HK-2 (cell line): ENCODE results near the gene SLC9A4.

Source experiments
- DNase-seq: peaks from one replicate; pipeline ENCODE4 v3.0.0-alpha.2; 2018; ENCODE audit not compliant: unreplicated experiment

Gene SLC9A4, protein sequence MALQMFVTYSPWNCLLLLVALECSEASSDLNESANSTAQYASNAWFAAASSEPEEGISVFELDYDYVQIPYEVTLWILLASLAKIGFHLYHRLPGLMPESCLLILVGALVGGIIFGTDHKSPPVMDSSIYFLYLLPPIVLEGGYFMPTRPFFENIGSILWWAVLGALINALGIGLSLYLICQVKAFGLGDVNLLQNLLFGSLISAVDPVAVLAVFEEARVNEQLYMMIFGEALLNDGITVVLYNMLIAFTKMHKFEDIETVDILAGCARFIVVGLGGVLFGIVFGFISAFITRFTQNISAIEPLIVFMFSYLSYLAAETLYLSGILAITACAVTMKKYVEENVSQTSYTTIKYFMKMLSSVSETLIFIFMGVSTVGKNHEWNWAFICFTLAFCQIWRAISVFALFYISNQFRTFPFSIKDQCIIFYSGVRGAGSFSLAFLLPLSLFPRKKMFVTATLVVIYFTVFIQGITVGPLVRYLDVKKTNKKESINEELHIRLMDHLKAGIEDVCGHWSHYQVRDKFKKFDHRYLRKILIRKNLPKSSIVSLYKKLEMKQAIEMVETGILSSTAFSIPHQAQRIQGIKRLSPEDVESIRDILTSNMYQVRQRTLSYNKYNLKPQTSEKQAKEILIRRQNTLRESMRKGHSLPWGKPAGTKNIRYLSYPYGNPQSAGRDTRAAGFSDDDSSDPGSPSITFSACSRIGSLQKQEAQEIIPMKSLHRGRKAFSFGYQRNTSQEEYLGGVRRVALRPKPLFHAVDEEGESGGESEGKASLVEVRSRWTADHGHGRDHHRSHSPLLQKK

DNA sequence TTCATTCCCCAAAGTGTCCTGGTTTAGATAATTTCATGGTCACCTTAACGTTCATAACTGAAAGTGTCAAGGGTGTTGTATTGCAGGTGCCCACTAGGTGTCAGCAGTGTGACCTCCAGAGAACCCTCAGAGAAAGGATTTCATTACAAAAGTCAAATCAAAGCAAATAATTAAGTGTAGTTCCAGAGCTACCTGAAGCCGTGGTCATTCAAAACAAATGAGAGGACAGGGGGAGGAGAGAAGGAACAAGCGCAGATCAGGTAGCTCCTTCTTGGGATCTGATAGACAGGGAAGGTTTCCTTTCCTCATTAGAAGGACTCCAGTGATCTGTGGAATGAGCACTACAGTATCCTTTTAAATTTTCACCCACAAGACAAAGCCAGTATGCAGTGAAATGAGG lies at the start of gene SLC9A4:
TSS of gene SLC9A4 (plus strand) at position 207 of the 400 bp plus-strand sequence. CDS start 534 bp downstream, outside the sequence.
- peak; percentile 31 for DNase-seq

DNA sequence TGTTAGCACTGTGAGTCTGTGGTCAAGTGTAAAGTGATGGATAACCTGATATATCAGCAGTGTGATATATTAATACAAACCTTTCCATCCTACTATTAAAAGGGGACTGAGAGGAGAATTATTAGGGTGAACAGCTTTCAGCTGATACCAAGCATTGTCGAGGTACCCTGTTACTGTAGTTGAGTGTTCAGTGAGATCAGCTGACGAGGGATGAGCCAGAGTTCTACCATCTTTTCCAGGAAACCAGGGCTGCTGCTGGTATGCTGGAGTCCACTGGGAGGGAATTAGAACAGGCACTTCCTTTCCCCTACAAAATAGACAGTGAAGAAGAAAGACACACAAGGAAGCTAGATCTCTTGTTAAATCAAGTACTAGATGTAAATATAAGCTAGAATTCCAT lies 49.7 kb upstream of the SLC9A4 start:
- no peak for DNase-seq

DNA sequence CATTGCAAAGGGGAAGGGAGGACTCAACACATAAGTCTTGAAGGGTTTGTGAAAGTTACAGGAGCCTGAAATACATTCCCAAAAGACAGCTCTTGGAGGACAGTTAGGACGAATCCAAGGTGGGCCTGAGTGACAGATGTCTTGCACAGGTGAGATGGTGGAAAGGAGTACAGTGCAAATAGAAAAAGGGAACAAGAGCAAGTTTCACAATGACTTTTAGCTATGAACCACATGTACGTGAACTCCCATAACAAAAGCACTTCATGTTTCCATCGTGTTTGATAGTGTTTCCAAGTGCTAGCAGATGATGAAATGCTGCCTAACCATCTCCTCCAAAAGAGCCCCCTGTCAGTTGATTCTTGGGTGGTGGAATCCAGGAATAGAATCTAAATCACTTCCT lies 48.3 kb upstream of the SLC9A4 start:
- DNase-seq, result no peak

DNA sequence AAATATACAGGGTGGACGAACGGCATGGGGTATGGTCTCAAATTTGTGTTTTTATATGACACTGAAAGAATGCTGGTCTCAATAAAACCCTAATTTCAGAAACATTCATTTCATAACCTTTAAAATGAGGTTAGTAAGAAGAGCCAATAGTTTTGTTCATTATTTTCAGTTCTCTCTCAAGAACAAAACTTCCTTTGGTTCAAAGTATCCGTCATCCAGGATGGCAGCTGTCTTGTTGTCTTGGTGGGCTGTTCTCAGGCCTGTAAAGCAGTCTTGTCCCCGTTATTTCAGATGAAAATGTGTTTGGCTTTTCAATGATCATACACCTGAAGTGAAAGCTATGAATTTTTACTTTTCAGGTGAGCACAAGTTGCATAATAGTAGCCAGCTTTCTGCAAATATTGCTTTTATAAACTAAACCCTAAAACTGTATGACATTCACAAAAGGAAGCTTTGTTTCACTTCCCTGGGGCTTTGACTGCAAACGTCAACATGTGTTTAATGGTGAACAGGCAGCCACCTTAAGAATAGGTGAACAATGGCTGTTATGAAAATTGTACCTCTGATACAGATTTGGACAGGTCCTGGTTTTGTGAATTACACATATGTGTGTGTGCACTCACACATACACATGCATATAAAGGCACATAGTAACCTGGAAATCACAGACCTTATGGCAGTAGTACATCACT lies 47.4 kb upstream of the SLC9A4 start:
- no peak for DNase-seq

DNA sequence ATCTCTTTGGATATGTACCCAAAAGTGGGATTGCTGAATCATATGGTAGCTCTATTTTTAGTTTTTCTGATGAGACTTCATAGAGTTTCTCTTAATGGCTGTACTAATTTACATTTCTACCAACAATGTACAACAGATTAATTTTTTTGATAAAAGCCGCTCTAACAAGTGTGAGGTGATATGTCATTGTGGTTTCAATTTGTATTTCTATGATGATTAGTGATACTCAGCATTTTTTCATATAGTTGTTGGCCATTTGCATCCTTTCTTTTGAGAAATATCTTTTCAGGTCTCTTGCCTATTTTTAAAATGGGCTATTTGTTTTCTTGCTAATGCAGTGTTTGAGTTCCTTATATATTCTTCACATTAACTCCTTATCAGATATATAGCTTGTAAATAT lies 45.8 kb upstream of the SLC9A4 start:
- DNase-seq, result no peak

DNA sequence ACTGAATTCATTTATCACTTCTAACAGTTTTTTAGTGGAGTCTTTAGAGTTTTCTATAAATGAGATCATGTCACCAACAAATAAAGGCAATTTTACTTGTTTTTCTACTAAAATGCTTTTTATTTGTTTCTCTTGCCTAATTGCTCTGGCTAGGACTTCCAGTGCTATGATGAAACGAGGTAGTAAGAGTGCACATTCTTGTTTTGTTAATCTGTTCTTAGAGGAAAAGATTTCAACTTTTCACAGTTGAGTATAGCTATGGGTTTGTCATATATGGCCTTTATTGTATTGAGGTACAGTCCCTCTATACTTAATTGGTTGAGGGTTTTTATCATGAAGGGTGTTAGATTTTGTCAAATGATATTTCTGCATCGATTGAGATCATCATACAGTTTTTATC lies 44.5 kb upstream of the SLC9A4 start:
- no peak for DNase-seq

DNA sequence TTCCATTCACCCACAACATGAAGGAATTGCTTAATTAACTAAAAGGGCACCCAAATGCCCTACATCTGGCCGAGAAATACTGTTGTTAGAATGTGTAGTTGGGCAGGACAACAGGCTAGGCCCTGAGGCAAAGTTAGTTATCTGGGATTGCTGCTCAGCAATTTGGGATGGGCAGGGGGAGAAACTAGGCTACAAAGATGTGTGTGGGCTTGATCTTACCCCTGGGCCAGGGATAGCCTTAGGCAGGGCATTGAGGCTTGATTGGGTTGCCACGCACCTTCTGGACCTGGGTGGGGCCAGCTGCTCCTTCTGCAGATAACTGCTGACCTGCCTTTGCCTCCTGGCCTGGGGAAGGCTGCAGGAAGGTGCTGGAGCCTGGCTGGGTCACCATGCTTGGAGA lies 40.6 kb upstream of the SLC9A4 start:
- DNase-seq, result no peak

DNA sequence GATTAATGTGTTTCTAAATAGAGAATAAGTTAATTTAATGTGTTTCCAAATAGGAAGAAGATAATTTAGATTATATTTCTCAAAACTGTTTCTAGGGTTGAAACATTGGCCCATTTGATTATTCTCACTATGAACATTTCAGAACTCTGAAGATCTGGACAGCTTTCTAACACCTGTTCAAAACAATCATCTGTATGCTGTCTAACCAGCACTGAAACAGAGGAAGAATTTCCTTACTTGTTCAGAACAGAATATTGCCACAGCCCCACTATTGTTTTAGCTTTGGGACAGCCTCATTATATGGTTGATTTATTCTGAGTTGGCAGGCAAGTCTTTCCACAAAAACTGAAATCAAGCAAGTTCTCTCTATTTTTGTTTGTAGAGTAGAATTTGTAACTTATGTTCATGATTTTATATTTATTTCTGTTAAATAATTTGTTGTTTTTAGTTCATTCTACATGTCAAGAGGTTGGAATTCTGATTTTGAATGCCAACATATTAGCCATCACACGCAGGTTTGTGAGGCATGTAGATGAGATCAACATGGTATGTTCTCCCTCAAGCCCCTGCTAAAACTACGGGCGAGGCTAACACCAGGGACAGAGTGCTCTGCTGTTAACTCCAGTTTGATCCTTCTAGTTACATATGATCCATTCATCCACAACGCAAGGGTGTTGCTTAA lies 38.9 kb upstream of the SLC9A4 start:
- no peak for DNase-seq

DNA sequence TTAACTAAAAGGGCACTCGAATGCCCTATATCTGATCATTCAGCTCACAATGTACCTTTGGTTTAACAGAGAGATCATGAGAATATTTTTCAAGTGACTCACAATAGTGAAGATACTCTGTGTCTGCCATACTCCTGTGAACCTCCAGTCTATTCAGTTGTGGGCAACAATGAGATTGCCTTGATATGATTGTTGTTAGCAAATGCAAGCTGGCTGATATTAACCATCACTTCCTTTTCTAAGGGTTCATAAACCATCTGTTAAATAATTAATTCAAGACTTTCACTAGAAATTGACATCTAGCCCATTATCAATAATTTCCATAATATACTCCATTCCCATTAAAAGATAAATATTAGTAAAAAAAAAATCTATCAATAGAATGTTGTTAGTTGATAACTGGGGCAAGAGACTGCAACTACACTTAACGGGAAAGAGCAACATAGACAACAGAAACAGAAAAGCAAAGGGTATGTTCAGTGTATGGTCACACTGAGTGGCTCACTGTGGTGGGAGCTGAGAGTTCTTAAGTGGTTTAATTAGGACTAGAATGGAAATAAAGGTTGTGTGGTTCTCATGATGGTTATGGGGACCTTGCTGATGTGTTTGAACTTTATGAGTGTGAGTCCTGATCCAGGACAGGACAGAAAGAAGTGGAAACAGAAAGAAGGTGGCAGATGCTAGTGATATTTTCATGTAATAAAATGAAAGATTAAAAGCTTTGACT lies 38.2 kb upstream of the SLC9A4 start:
- DNase-seq, result no peak

DNA sequence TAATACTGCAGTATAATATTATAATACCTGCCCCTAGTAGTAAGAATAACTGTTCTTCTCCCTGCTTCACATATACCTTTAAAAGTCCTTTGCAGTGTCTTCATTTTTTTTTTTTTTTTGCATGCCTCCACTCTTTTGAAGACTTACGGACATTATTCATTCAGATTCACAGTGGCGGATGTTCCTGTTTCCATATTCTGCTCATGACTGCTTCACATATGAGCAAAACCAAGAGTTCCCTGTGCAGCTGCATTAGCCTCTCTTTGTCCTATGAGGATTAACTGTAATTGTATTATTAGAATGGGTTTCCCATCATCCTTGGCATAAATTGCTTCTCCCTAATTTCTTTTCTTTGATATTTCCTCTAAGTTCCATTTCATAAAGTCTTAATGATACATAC lies 37.3 kb upstream of the SLC9A4 start:
- no peak for DNase-seq

DNA sequence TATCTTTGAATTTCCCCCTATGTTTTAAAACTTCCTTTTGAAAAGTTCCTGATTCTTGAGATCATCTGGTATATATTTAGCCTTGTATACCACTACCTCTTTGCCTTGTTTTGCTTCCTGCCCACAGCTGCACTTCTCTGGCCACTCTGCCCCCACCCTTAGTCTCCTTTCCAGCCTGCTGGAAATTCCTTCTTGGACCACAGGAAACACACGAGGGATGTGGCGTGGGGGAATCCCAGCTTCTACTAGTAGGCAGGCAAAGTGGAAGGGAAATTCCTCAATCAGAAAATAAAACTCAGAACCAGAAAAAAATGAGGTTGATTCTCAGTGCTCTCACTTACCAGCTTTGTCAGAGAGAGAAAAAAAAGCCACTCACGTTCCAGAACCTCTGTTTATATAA lies 36.7 kb upstream of the SLC9A4 start:
- DNase-seq, result peak; percentile 55

DNA sequence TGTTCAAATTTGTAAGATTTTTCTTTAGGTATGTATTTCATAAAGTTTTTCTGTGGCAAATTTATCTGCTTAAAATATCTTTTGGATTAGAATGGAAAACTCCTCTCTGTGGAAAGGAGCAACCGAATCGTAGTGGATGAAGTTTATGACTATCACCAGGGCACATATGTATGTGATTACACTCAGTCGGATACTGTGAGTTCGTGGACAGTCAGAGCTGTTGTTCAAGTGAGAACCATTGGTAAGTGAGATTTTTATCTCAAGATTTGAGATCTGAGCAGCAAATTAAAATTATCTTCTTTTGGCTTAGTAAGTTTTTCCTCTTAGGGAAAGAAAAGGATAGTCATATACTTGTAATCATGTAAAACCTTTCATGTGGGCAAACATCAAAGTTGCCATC lies 35.9 kb upstream of the SLC9A4 start:
- DNase-seq, result no peak

DNA sequence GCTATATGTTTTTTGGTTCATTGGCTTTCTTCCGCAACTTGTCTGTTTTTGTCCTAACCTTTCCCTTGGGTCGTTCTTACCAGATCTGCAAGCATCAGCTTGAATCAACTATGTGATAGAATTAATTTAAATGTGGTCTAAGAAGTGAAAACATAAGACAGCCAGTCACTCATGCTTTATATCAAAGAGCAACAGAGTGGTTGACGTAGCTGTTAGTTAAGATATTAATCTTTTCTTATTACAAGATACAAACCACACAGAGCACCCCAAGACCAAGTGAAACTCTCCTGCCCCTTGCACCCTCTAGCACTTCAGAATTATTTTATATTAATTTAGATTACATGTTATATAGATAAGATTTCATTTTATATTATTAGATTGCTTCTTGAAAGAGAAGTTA lies 34.9 kb upstream of the SLC9A4 start:
- no peak for DNase-seq

DNA sequence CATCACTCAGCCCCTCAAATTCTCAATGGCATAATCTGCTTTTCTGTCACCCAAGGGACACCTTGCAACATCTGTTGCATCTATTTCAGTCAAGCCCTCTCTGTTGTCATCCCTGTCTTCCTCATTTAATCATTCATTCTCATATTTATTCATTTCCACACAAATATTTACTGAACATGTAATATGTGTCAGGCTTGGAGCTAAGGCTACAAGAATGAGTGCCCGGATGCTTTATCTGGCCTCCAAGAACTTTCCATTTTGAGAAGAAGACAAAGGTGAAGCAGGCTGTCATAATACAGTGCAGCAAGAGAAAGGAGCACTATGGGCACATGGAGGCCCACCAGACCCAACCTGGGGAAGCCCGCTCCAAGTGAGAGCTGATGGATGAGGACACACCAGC lies 34.4 kb upstream of the SLC9A4 start:
- no peak for DNase-seq

DNA sequence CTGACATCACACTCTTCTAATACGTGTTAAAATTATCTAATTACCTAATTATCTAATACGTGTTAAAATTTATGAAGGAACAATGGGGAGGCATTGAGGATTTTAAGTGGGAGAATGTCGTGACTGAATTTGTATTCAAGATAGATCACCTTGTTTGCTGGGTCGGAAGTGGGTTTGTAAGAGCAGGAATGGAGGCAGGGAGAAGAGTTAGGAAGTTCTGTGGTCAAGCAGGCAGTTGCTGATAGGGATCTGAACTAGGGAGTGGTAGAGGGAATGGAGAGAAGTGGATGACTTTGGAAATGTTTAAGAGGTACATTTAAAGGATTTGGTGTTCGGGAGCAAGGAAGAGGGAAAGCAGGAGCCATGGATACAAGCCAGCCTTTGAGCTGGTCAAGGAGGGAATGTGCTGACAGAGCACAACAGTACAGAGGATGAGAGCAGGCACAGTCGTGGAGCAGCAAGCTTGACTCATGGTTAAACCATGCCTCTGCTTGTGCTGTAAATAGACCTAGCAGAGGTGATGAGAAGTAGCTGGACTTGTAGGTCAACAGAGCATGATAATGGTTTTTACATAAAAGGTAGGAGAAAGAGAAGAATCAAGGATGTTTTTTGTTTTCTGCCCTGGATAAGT lies 33.8 kb upstream of the SLC9A4 start:
- peak; percentile 51 for DNase-seq

DNA sequence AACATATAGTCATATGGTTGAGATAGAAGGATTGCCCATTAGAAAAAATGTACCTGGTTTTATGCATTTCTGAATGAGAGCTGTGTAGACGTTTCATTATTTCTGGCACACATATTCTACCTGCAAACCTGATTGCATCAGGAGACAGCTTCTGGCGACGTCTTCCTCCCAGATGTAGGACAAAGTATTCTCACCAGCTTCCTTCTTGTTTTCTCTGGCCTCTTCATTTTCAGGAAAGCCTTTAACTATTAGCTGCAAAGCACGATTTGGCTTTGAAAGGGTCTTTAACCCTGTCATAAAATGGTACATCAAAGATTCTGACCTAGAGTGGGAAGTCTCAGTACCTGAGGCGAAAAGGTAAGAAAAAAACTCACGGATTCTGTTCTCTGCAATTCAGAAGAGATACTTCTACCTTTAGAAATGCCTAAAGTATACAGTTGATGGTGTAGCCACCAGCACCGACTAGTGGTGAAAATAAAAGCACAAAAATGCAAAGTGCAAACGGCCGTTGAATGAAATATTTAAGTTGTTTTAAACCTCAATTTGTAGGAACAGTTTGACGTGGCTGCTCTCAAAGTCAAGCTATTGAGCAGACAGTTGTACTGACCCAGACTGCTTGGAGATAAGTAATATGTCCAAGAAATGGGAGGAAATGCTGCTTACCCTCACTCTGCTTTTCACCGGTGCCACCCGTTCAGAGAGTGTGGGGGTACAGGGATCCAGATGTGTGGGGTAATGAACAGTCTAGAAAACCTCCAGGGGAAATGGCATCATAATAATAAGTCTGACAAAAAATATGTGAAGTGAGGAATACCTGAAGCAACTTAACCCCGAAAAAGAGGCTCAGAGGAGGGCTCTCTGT lies 29.8 kb upstream of the SLC9A4 start:
- DNase-seq, result peak; percentile 17

DNA sequence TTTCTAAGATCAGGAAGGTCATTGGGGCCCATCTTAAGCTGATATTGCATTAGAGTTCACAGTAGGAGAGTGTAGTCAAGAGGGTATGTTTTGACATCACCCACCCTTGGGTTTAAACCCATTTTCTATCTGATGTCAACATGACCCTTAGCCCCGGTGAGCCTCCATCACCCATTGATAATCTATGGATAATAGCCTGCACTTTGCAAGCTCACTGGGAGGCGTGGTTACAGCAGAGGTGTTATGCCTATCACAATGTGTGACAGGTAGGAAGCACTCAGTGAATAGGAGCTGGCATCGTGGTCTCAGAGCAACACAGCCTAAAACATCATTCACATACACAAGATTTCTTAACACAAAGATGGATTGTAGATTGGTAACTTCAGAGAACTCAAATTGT lies 28.8 kb upstream of the SLC9A4 start:
- DNase-seq, result no peak

DNA sequence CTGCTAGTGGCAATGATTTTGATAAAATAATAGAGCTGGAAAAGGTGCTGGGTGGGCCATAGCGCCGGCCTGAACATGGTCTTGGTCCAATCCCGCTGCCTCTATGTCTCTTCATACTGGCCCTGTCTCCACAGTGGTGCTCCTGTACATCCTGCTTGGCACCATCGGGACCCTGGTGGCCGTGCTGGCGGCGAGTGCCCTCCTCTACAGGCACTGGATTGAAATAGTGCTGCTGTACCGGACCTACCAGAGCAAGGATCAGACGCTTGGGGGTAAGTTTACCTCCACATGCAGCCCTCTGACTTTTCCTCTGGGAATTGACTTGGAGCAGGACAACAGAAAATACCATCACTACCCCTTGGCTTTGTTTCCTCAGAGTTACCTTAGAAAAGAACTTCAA lies 26.1 kb upstream of the SLC9A4 start:
- no peak for DNase-seq

DNA sequence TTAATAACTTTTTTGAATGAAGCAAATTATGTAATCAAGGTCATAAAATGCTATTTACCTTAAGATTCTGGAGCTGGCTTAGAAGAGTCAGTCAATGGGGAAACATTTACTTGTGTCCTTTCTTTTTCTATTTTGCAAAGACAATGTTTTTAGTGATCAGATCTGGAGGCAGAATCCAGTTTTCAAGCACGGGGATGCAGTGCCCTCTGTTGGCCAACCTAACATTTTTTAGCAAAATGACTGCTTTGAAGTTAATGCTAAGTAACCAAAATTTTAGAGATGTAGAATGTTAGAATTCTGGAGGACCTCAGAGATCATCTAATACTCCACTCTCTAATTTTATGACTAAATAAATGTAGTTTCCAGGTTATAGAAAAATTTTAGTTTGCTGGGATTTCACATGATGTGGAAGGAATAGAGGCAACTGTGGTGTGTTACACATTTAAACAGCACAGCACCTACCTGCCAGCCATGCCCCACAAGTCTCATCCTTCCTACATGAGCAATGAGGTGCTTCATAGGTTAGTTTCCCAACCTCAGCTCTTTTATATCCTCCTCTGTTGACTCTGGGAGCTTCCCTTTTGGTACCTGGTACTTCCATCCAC lies 23.6 kb upstream of the SLC9A4 start:
- DNase-seq, result peak; percentile 22
